ENCODE data around the gene NTM. TPM values are rescaled to one million over a fixed set of nuclear protein-coding genes. Genes with fewer than 3 reads are reported as not detected.

NTM gene
- total RNA-seq, 2 donors from 2014 or later = not detected

- Mint-ChIP-seq H3K9me3 (no peaks in the 10 kb centered on the region), H3K4me3 (no peak overlapping the region)
- no peak for ATAC-seq (replicated peaks)
These were observed 658.2 kb downstream of the NTM start for GRCh38 chr11:132028380-132029240.

DNA sequence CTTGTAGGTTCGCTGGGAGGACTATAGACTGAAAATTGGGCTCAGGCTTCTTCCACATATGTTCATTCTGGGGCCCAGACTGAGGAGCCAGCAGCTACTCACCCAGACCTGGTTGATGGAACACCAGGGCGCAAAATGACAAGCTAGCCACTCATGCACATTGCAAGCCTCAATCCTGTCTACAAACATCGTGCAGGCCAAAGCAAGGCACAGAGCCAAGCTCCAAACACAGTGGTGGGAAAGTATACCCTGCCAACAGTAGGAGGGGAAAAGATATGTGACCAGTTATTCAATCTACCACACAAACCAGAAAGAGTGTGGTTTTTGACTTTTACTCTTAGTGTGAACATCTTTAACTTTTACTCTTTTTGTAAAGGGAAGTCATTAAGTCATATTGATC lies 660.5 kb downstream of the NTM start:
- no peak for ATAC-seq (replicated peaks)
- Mint-ChIP-seq H3K4me1 (no peaks in the 10 kb centered on the region), H3K27ac (no peak overlapping the region), H3K36me3 (ENCODE audit: low read depth) (no peaks in the 10 kb centered on the region), H3K9me3 (no peaks in the 10 kb centered on the region), H3K27me3 (no peaks in the 10 kb centered on the region), H3K4me3 (no peak overlapping the region)

More at GRCh38 chr11:132028380-132029240, 658.2 kb downstream of the NTM start:
- H3K4me1 Mint-ChIP-seq = no peaks in the 10 kb centered on the region
- peaks cover 1% of the 10 kb centered on the region for H3K27me3 Mint-ChIP-seq
- H3K36me3 Mint-ChIP-seq (ENCODE audit: low read depth) = no peaks in the 10 kb centered on the region
- no peak overlapping the region for H3K27ac Mint-ChIP-seq

DNA sequence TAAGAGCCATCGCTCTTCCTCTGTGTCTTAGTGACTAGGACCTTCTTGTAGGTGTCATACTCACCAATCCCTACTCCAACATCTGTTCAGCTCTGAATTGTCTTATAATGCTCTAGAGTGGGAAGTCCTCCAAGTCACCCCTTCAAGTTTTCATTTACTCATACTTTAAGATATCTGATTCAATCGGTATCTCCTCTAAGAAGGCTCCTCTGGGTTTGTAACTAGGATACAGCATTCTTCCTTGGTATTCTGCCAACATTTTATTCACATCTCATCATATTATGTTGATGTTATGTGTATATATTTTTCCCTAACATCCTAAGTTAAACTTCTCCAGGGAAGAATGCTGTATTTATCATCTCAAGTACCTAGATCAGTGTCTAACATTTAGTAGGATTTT lies 662.1 kb downstream of the NTM start:
- H3K4me3 Mint-ChIP-seq = no peak overlapping the region
- H3K36me3 Mint-ChIP-seq (ENCODE audit: low read depth) = no peaks in the 10 kb centered on the region
- H3K4me1 Mint-ChIP-seq = no peaks in the 10 kb centered on the region
- no peaks in the 10 kb centered on the region for H3K27me3 Mint-ChIP-seq
- H3K27ac Mint-ChIP-seq = no peak overlapping the region
- ATAC-seq (replicated peaks) = no peak
- no peaks in the 10 kb centered on the region for H3K9me3 Mint-ChIP-seq

- Mint-ChIP-seq H3K4me3 (no peak overlapping the region), H3K27me3 (no peaks in the 10 kb centered on the region), H3K36me3 (ENCODE audit: low read depth) (no peaks in the 10 kb centered on the region), H3K4me1 (no peaks in the 10 kb centered on the region), H3K9me3 (no peaks in the 10 kb centered on the region), H3K27ac (no peak overlapping the region)
- no peak for ATAC-seq (replicated peaks)
These were observed 662.6 kb downstream of the NTM start for GRCh38 chr11:132033051-132033450.

- H3K36me3 Mint-ChIP-seq (ENCODE audit: low read depth) = no peaks in the 10 kb centered on the region
- no peak overlapping the region for H3K27ac Mint-ChIP-seq
These were observed 664.8 kb downstream of the NTM start for GRCh38 chr11:132035228-132035627.

GRCh38 chr11:132035766-132036165 lies 665.4 kb downstream of the NTM start:
- no peaks in the 10 kb centered on the region for H3K27me3 Mint-ChIP-seq
- no peak overlapping the region for H3K4me3 Mint-ChIP-seq
- H3K9me3 Mint-ChIP-seq = no peaks in the 10 kb centered on the region
- no peaks in the 10 kb centered on the region for H3K4me1 Mint-ChIP-seq
- no peaks in the 10 kb centered on the region for H3K36me3 Mint-ChIP-seq (ENCODE audit: low read depth)
- no peak for ATAC-seq (replicated peaks)
- H3K27ac Mint-ChIP-seq = no peak overlapping the region

More at GRCh38 chr11:132035228-132035627, 664.8 kb downstream of the NTM start:
- H3K4me1 Mint-ChIP-seq = no peaks in the 10 kb centered on the region
- H3K4me3 Mint-ChIP-seq = no peak overlapping the region
- H3K27me3 Mint-ChIP-seq = no peaks in the 10 kb centered on the region
- no peak for ATAC-seq (replicated peaks)
- no peaks in the 10 kb centered on the region for H3K9me3 Mint-ChIP-seq

DNA sequence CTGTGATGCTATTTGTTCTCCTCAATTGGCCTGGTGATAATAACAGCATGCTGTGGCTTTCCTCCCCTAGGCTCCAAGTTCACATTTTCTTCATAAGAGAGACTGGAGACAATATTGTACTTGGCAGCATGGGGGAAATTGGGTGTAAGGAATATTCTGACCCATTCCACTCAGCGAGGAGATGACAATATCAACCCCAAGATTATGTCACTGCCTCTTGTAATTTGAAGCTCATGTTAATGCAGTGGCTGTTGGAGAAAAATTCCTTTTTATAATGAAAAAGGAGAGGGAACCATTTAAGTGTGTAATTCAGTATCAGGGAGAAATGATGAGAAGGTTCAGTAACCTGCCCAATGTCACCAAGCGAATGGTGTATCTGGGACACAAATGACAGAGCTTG lies 665.8 kb downstream of the NTM start:
- H3K9me3 Mint-ChIP-seq = no peaks in the 10 kb centered on the region
- no peaks in the 10 kb centered on the region for H3K36me3 Mint-ChIP-seq (ENCODE audit: low read depth)
- H3K27ac Mint-ChIP-seq = no peak overlapping the region
- H3K27me3 Mint-ChIP-seq = no peaks in the 10 kb centered on the region
- ATAC-seq (replicated peaks) = no peak
- H3K4me1 Mint-ChIP-seq = no peaks in the 10 kb centered on the region
- H3K4me3 Mint-ChIP-seq = no peak overlapping the region

DNA sequence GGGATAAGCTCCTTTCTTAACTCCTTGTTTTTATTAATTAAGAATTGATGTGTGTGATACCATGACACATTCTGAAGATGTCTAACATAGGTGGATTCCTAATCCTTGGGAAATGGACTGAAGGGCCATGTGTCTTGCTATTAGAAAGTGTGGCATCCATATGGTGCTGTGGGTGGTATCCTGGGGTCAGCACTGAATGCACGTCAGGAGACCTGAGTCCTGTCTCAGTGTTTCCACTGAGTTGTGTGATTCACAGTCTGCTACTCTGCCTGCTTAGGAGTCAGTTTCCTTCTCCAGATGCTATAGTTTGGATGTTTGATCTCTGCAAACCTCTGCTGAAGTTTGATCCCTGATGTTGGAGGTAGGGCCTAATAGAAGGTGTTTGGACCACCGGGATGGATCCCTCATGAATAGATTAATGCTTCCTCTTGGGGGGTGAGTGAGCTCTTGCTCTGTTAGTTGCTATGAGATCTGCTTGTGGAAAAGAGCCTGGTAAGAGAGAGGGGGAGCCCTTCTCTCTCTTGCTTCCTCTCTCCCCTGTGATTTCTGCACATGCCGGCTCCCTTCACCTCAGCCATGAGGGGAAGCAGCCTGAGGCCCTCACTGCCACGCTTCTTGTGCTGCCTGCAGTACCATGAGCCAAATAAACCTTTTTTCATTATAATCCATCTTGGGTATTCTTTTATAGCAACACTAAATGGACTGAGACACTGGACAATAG lies 666.5 kb downstream of the NTM start:
- no peak for ATAC-seq (replicated peaks)
- H3K9me3 Mint-ChIP-seq = no peaks in the 10 kb centered on the region
- no peaks in the 10 kb centered on the region for H3K27me3 Mint-ChIP-seq
- H3K36me3 Mint-ChIP-seq (ENCODE audit: low read depth) = no peaks in the 10 kb centered on the region
- H3K4me1 Mint-ChIP-seq = no peaks in the 10 kb centered on the region
- H3K27ac Mint-ChIP-seq = no peak overlapping the region
- no peak overlapping the region for H3K4me3 Mint-ChIP-seq

DNA sequence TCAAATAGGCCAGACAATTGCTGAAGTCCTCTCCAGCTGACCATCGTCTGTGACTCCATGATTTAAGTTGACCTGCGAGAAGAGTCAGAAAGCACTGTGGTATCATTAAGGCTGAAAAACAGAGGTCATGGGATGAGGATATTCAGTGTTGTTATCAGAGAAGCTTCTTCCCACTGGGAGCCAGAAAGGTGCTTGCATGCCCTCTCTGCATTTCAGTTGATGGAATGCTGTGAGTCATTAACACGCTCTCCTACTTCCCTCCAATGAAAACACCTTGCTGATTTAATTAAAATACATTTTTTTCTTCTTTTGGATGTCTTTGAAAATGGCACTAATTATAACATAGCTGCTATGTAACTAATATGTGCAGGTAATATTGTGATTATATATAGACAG lies 667.0 kb downstream of the NTM start:
- Mint-ChIP-seq H3K9me3 (no peaks in the 10 kb centered on the region), H3K27ac (no peak overlapping the region), H3K36me3 (ENCODE audit: low read depth) (no peaks in the 10 kb centered on the region), H3K4me1 (no peaks in the 10 kb centered on the region), H3K27me3 (no peaks in the 10 kb centered on the region), H3K4me3 (no peak overlapping the region)
- ATAC-seq (replicated peaks) = no peak

DNA sequence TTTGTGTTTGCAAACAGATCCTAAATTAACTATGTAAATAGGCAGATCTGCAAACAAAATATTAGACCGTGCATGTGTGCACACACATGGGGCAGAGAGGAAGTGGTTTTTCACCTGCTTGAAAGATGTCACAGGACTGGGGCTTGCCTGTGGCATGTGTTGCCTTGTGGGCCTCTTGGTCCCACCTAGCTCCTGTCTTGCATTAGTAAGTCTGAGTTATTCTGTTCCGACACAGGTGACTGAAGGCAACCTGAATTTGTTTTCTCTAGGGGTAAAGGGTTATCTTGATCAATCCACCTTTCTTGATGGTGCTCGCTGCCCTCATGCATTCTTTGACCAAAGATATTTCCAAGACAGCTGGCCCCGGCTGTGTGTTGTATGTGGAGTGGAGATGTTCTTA lies 667.5 kb downstream of the NTM start:
- Mint-ChIP-seq H3K27me3 (no peaks in the 10 kb centered on the region), H3K4me3 (no peak overlapping the region), H3K27ac (no peak overlapping the region), H3K36me3 (ENCODE audit: low read depth) (no peaks in the 10 kb centered on the region), H3K9me3 (no peaks in the 10 kb centered on the region), H3K4me1 (no peaks in the 10 kb centered on the region)
- ATAC-seq (replicated peaks) = no peak

GRCh38 chr11:132039521-132039920 lies 669.1 kb downstream of the NTM start:
- Mint-ChIP-seq H3K4me1 (no peaks in the 10 kb centered on the region), H3K9me3 (no peaks in the 10 kb centered on the region), H3K4me3 (no peak overlapping the region), H3K27me3 (peaks cover 2% of the 10 kb centered on the region), H3K27ac (no peak overlapping the region), H3K36me3 (ENCODE audit: low read depth) (no peaks in the 10 kb centered on the region)
- ATAC-seq (replicated peaks) = no peak

GRCh38 chr11:132042296-132042695 lies 671.9 kb downstream of the NTM start:
- Mint-ChIP-seq H3K27me3 (peaks cover 6% of the 10 kb centered on the region), H3K36me3 (ENCODE audit: low read depth) (no peaks in the 10 kb centered on the region), H3K9me3 (no peaks in the 10 kb centered on the region), H3K4me1 (no peaks in the 10 kb centered on the region), H3K4me3 (no peak overlapping the region), H3K27ac (no peak overlapping the region)
- ATAC-seq (replicated peaks) = no peak

GRCh38 chr11:132043714-132044113 lies 673.3 kb downstream of the NTM start:
- Mint-ChIP-seq H3K9me3 (no peaks in the 10 kb centered on the region), H3K4me3 (no peak overlapping the region), H3K27ac (no peak overlapping the region), H3K27me3 (peaks cover 6% of the 10 kb centered on the region), H3K4me1 (no peaks in the 10 kb centered on the region), H3K36me3 (ENCODE audit: low read depth) (no peaks in the 10 kb centered on the region)
- no peak for ATAC-seq (replicated peaks)

- ATAC-seq (replicated peaks) = no peak
- no peaks in the 10 kb centered on the region for H3K36me3 Mint-ChIP-seq (ENCODE audit: low read depth)
- no peak overlapping the region for H3K27ac Mint-ChIP-seq
- peaks cover 6% of the 10 kb centered on the region for H3K27me3 Mint-ChIP-seq
- H3K9me3 Mint-ChIP-seq = no peaks in the 10 kb centered on the region
- no peaks in the 10 kb centered on the region for H3K4me1 Mint-ChIP-seq
- no peak overlapping the region for H3K4me3 Mint-ChIP-seq
These were observed 674.7 kb downstream of the NTM start for GRCh38 chr11:132045107-132045506.

GRCh38 chr11:132046288-132046865 lies 676.0 kb downstream of the NTM start:
- no peak overlapping the region for H3K4me3 Mint-ChIP-seq
- no peaks in the 10 kb centered on the region for H3K9me3 Mint-ChIP-seq
- H3K27me3 Mint-ChIP-seq = peaks cover 6% of the 10 kb centered on the region
- no peak for ATAC-seq (replicated peaks)
- H3K27ac Mint-ChIP-seq = no peak overlapping the region
- H3K4me1 Mint-ChIP-seq = no peaks in the 10 kb centered on the region
- H3K36me3 Mint-ChIP-seq (ENCODE audit: low read depth) = no peaks in the 10 kb centered on the region
